ENCODE data around the gene TDRKH.

GRCh38 chr1:151800830-151801229 is 10.5 kb upstream of the TDRKH start:
- TF ChIP-seq CTCF (conservative IDR thresholded peaks at IDR 0.05; ENCODE audit: low read length) (no peak), EZH2phosphoT487 (IDR thresholded peaks at IDR 0.05; ENCODE audit: borderline replicate concordance, low read depth, low read length) (no peak)

Measured in OCI-LY7 (cell line).